GM12873 (cell line): Measurements from ENCODE around the gene ZFYVE9.

Source experiments
- CTCF ChIP-seq: IDR thresholded peaks from 2 replicates; pipeline ENCODE4 v1.5.1; 2012; ENCODE audit warnings: low read depth, mild to moderate bottlenecking, moderate library complexity, low read length, control low read depth; ENCODE audit not compliant: insufficient read depth; ENCODE audit errors: missing control alignments

Gene ZFYVE9

GRCh38 chr1:52364235-52364839 is 222.4 kb downstream of the ZFYVE9 start:
- TF ChIP-seq CTCF, result peak; percentile 41

GRCh38 chr1:52365071-52365745 is 223.3 kb downstream of the ZFYVE9 start:
- no peak for TF ChIP-seq CTCF

GRCh38 chr1:52365746-52366516 is 224.0 kb downstream of the ZFYVE9 start, which contains the start of gene CC2D1B:
Gene CC2D1B (minus strand): TSS chr1:52366205. CDS start chr1:52364620, 1,585 bp downstream.
- TF ChIP-seq CTCF, result peak; percentile 16

- TF ChIP-seq CTCF, result no peak
These were observed 224.6 kb downstream of the ZFYVE9 start for GRCh38 chr1:52366517-52366827.

- no peak for TF ChIP-seq CTCF
These were observed 225.4 kb downstream of the ZFYVE9 start for GRCh38 chr1:52367272-52367671.

- TF ChIP-seq CTCF, result peak; percentile 24
These were observed 226.7 kb downstream of the ZFYVE9 start for GRCh38 chr1:52368383-52369172.
